Activated CD8-positive, alpha-beta memory T cell treated with anti-CD3 and anti-CD28 coated beads, Interleukin-2, amount 50 U/mL, for 4 hours (primary cell): Measurements from ENCODE around the gene RUNX3.
"Not testable (repeated sequence)": the region's sequence is repeated elsewhere in the genome, so short reads cannot be mapped to it uniquely, and the experiment has no call there.

Source experiments
- DNase-seq: peaks from one replicate; pipeline ENCODE4 v3.0.0-alpha.2; 2020

The RUNX3 gene

DNA sequence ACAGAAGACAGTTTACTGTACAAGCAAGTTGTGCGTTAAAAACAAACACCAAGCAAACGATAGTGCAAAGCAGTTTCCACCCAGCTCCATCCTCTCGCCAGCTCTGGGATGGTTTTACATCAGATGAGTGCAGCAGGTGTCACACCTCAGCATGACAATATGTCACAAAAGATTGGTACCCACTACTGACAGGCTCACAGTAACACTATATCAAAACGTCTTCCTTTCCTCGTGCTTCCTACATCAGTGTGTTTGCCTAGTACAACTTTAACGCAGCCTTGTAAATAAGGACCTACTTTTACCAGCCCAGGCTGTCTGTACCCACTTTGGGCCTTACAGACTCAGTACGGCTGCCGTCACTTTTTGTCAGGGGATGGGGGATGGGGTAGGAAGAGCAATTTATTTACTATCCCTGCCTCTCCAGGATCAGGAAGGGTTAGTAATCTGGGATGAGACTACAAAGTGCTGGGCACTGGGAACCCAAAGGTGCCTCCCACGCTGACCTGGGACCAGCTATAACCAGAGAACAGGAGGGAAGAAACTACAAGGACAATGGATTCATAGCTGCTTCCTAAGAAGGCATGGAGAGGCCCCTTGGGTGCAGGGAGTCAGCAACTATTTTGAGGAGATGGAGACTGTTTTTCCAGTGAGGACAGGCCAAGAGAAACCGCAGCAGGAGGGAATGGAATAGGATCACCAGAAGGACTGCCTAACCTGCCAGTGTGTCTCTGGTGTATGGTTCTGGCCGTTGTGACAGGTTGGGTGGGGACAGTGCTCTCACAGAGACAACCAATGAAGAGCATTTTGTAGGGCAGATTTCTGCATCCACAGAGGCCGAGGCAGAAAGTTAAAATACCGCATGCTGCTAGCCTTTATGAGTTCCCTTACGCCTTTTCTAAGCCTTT, 30.2 kb downstream of the RUNX3 start:
- no peak for DNase-seq

- DNase-seq = no peak
Measured at GRCh38 chr1:24898909-24899439, 31.1 kb downstream of the RUNX3 start.

DNA sequence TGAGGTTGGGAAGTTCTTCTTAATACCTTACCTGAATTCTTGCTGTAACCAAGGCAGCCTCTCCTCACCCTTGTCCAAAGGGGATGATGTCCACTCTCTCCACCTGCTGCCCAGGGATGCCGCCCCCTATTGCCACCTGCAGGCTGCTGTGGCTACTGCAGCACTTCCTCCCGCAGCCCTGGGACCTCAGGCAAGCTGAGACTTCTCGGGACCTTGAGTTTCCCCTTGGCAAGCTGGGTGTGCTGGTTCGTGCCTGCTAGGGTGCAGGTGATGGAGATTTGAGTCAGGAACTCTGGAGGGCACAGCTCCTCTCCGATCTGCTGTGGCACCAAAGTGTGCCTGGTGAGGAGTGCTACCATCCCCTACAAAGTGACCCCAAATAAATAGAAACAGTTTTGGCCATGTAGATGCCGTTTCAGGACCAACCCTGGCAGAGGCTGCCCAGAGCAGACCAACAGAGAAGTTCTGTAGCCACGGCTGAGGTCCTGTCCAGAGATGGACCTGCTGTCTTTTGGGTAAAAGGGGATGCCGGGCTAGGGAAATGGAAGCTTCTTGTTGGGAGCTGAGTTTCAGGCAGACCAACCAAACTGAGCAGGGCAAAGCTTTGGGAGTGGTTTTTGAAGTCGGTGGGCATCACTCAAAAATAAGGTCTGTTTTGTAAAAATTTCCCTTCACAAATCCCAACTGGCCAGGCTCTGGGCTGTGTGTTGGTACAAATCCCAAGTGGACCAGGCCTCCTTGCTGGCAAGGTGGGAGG, 31.7 kb downstream of the RUNX3 start:
- DNase-seq = peak; percentile 51

DNA sequence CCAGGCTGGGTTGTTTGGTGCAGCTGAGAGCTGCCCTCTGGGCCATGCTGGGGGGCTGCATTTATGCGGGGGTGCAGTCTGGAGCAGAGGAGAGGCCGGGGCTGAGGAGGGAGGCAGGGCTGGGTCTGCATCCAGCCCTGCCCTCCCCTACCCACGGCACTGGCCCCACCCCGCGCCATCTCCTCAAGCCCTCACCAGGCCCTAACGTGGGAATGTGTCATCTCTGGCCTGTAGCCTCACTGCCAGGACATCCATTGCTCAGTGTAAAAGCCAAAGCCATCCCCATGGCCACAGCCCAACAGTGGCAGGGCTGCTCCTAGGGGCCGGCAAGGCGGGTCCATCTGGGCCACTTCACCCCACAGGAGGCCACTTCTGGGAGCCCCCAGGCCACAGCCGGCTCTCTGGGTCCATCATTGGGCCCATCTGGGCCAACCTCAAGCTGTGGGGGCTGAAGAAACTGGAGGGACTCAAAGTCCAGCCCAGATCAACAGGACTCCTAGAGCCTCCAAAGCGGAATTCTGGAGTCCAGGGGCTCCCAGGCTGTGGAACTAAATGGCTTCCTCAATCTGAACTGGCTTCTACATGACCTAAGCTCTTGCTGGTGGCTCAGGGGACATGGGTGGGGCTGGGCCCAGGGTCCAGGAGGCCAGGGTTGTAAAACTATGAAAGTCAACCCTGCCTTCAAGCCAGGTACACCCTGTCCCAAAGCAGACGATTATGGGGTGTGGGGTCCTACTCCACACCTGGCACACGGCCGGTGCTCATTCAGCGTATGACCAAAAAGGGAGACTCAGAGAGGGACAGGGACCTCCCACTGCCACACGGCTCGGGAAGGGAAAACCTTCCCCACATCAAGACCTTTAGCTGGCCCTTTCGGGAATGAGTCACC, 32.6 kb downstream of the RUNX3 start:
- no peak for DNase-seq

DNA sequence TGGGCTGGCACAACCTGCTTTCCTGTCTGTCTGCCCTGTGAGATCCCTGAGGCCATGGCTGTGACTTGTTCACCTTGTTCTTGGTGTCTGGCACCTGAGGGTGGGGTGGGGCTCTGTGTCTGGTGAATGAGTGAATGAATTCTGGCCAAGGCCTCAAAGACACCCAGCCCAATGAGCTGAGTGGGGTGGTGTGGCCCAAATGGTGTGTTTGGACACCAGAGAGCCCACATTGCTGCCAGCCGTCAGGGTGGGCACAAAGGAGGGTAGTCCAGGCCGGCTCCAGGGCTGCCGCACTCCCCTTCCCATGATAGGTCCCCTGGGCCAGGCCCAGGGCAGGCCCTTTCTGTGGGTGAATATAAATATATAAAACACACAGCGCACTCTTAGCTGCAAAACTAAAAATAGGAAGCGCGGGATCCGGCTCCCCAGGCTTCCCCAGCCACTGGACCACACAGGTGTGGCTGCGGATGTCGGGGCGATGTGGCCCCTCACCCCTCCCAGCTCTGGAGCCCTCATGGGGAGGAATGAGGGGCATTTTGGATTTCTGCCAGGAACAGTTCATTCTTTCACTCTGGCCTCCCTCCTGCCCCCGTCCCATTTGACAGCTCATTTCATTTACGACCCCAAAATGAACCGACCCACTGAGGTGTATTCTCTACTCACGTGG, 33.3 kb downstream of the RUNX3 start:
- DNase-seq = no peak

DNA sequence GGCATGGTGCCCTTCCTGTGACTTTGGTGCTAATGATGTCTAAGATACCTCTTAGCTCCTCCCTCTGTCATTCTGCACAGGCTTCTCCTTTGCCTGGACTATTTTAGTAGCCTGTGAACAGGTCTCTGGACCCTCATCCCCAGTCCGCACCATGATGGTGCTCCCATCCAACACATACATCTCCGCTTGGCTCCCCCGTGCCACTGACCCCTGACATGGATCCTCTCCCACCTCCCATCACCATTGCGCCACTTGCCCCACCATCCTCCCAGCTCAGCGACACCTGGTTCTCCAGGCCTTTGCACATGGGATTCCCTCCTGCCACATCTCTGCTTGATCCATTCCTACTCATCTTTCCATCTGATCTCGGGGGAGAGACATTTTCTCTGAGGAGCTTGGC, 33.9 kb downstream of the RUNX3 start:
- DNase-seq = no peak

- DNase-seq = no peak
Measured at GRCh38 chr1:24895511-24895910, 34.6 kb downstream of the RUNX3 start.

DNA sequence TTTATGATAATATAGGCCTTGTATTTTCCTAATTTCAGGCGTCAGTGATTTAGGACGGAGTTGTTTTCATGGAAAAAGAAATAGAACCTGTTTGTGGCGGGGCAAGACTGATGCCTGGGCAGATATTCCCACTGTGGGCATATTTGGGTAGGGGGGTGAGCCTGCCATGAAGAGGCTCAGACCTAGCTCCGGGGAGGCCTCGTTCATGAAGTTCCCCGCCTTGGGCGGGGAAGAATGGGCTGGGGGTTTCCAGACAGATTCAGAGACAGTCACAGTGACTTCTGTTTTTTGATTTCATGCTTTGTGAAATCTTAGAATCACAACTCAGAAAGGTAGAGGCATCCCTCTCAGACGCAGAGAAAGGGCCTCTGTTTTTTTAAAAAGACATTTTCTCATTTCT, 36.1 kb downstream of the RUNX3 start:
- DNase-seq = no peak

DNA sequence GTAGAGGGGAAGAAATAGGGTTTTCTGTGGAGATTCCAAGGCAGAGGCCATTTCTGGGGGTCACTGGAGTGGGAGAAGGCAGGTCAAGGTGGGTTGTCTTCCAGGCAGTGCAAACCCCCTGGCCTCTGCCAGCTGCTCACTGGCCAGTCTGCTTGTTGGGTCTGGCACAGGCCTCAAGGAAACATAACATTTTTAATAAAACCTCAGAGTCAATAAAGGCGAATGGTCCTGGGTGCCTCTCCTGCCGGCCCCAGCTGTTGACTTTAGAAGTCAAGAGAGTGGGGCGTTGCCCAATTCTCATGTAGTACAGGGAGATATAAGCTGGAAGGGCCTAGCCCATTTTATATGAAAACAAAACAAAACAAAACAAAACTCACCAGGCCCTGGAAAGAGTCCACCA, 36.6 kb downstream of the RUNX3 start:
- DNase-seq = no peak

GRCh38 chr1:24892188-24893153, 37.6 kb downstream of the RUNX3 start:
- no peak for DNase-seq

- DNase-seq = not testable (repeated sequence)
Measured at GRCh38 chr1:24891367-24891766, 38.7 kb downstream of the RUNX3 start.

- no peak for DNase-seq
Measured at GRCh38 chr1:24890887-24891286, 39.2 kb downstream of the RUNX3 start.

DNA sequence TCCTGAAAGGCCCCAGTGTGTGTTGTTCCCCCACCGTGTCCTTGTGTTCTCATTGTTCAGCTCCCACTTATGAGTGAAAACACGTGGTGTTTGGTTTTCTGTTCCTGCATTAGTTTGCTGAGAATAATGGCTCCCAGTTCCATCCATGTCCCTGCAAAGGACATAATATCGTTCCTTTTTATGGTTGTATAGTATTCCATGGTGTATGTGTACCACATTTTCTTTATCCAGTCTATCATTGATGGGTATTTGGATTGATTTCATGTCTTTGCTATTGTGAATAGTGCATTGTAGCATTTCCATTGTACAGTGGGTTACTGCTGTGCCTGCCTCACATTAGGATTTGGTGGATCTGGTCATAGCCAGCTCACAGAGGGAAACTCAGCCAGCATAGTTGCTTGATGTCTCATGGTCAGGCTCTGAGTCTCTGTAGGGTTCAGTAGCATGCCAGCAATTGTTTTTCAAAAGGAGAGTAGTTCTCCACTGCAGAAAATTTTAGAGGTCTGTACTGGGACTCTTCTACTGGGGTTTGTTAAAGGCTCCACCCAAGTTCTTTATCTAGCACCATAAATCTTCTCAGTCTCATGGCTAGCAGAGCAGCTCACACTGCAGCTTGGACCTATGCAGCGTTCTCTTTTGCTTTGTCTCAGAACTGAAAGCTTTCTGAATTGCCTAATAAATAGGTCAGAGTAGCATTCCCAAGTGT, 41.0 kb downstream of the RUNX3 start:
- DNase-seq = no peak

- no peak for DNase-seq
Measured at GRCh38 chr1:24888061-24888970, 41.8 kb downstream of the RUNX3 start.

DNA sequence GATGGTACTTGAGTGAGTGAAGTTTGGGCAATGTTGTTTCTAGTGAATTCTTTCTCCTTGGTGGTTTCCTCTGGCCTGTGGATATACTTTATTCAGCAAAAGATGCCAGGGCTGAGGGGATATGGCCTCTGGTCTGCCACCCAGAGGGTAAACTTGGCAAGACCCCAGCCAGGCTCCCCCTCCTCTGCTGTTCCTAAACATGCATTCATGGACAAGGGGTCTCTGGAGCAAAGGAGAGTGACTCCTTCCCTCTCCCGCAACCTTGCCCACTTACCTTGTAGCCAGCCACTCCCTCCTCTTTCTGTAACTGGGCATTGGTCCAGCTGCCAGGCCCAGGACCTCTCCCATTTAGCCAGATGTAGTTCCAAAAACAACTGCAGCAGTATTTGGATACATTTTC, 43.8 kb downstream of the RUNX3 start:
- DNase-seq = no peak

- no peak for DNase-seq
Measured at GRCh38 chr1:24884751-24885150, 45.3 kb downstream of the RUNX3 start.

- DNase-seq = no peak
Measured at GRCh38 chr1:24881034-24881433, 49.0 kb downstream of the RUNX3 start.

DNA sequence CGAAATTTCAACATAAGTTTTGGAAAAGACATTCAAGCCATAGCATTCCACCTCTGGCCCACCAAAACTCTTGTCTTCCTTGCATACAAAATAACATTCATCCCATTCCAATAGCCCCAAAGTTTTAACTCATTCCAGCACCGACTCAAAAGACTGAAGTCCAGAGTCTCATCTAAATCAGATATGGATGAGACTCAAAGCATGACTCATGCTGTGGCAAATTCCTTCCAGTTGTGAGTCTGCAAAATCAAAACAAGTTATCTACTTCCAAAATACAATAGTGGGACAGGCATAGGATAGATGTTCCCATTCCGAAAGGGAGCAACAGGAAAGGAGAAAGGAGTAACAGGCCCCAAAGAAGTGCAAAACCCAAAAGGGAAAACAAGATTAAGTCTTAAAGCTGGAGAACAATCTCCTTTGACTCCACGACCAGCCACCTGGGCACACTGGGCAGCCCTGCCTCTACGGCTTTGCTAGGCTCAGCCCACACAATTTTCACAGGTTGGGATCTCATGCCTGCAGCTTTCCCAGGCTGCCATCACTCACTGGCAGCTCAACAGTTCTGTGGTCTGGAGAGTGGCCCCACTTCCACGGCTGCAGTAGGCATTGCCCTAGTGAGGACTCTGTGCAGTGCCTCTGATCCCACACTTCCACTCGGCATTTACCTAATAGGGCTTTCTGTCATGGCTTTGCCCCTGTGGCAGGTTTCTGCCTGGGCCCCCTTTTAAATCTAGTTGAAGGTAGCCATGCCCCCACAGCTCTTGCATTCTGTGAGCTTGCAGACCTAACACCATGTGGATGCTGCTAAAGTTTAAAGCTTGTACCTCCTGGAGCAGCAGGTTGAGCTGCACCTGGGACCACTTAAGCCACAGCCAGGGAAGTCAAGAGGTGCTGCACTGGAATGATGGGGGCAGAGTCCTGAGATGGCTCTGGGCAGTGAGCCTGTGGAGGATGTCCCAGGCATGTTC, 51.0 kb downstream of the RUNX3 start:
- no peak for DNase-seq
